Transverse colon (tissue), 4 donors: Measurements from ENCODE around the gene YLPM1. TPM values are rescaled to one million over a fixed set of nuclear protein-coding genes. Genes with fewer than 3 reads are reported as not detected.

Source experiments
- DNase-seq: peaks from one replicate; pipeline ENCODE4 v3.0.0-alpha.2; 2019
- H3K27ac ChIP-seq, 4 donors: fragments of 200-600 bp; sonication (generic); 2 replicates each; pipeline ENCODE4 v1.5.1; 2016 to 2018; ENCODE audit warnings: inconsistent platforms in 4 of 4
- H3K27me3 ChIP-seq: fragments of 200-600 bp; sonication (generic); 2 replicates; pipeline ENCODE4 v1.5.1; 2017; ENCODE audit warnings: inconsistent platforms
- H3K36me3 ChIP-seq, 4 donors: fragments of 200-600 bp; sonication (generic); 2 replicates each; pipeline ENCODE4 v1.5.1; 2017 to 2019; ENCODE audit warnings: inconsistent platforms in 4 of 4
- H3K4me1 ChIP-seq, 4 donors: fragments of 200-600 bp; sonication (generic); 2 replicates each; pipeline ENCODE4 v1.5.1; 2017 to 2020; ENCODE audit warnings: inconsistent platforms in 4 of 4
- H3K4me3 ChIP-seq, 4 donors: fragments of 200-600 bp; sonication (generic); 1 replicate in 1 of 4; 2 replicates in 3 of 4; pipeline versions ENCODE4 v1.5.1 to v1.6.1; 2017 to 2019; ENCODE audit warnings: inconsistent platforms in 4 of 4
- H3K9me3 ChIP-seq, 2 donors: fragments of 200-600 bp; sonication (generic); 2 replicates each; pipeline ENCODE4 v1.5.1; 2017 to 2019; ENCODE audit warnings: inconsistent platforms in 2 of 2
- EP300 ChIP-seq: sonication (generic); formaldehyde crosslinking; IDR thresholded peaks from one replicate; pipeline ENCODE4 v1.6.1; 2017; ENCODE audit warnings: antibody characterized with exemption, low read depth
- POLR2A ChIP-seq: fragments of 450-650 bp; IDR thresholded peaks from one replicate; pipeline ENCODE4 v1.6.1; 2016; ENCODE audit warnings: antibody characterized with exemption, mild to moderate bottlenecking, moderate library complexity
- POLR2AphosphoS5 ChIP-seq, 3 donors: sonication (generic); formaldehyde crosslinking; IDR thresholded peaks; one replicate each; pipeline ENCODE4 v1.6.1; 2016; ENCODE audit warnings: antibody characterized with exemption in 3 of 3
- WGBS, 2 donors: methylation state at CpG; one replicate each; pipeline ENCODE4 v1.1.5; 2018; ENCODE audit warnings: low coverage in 1 of 2; 5-methylcytosine and 5-hydroxymethylcytosine counted together
- in situ Hi-C, 4 donors: fragments of 200-750 bp; cut with MboI; loops; one replicate each; pipeline versions ENCODE4 v1.15.0 to v1.15.1; 2017; ENCODE audit warnings: low sequenced_read_pairs in 3 of 4, low pct_ligation_motif_present in 1 of 4, low pct_unique_long_range_greater_than_20kb in 1 of 4
- intact Hi-C: fragments of 100-400 bp; cut with DNase I; formaldehyde crosslinking; loops from one replicate; pipeline ENCODE4 v1.15.1; 2023; ENCODE audit warnings: low total_unique reads
- total RNA-seq, 4 donors: library from RNA; depleted of rRNA; stranded (reverse); fragments of >200 nt; gene quantifications; one replicate each; pipeline ENCODE4 v1.1.0, GENCODE V29; 2016
- TF ChIP-seq, protein P1 (sequence below), 5 experiments: fragments of 200-600 bp in 3 of 5; fragments of 450-650 bp in 2 of 5; sonication (generic) in 3 of 5; IDR thresholded peaks; 1 replicate in 2 of 5; 2 replicates in 3 of 5; pipeline ENCODE4 v1.5.1; 2016 to 2017; ENCODE audit warnings: antibody characterized with exemption in 5 of 5, inconsistent platforms in 3 of 5, mild to moderate bottlenecking in 2 of 5, moderate library complexity in 1 of 5

Gene YLPM1
- 10 to 100 TPM; 26.1 to 62.4 (median 35.0) TPM for total RNA-seq

- peaks cover 5 to 49% (median 27%) of the 10 kb centered on the region in 4 donors for H3K4me1 ChIP-seq
- intact Hi-C loops (no loop called here), in situ Hi-C loops (no loop called here)
- H3K27ac ChIP-seq: peak within 1 kb of the TSS; percentile 91 to 98 (median 95)
- 0% methylated on average over 3 to 74 of the region's 76 CpGs for WGBS, 2 donors
- TF ChIP-seq EP300 (no peak), POLR2AphosphoS5 (IDR thresholded peaks at IDR 0.05) (peak; percentile 75 to 91 (median 91)), POLR2A (peak; percentile 91)
- TF ChIP-seq, protein P1, sequence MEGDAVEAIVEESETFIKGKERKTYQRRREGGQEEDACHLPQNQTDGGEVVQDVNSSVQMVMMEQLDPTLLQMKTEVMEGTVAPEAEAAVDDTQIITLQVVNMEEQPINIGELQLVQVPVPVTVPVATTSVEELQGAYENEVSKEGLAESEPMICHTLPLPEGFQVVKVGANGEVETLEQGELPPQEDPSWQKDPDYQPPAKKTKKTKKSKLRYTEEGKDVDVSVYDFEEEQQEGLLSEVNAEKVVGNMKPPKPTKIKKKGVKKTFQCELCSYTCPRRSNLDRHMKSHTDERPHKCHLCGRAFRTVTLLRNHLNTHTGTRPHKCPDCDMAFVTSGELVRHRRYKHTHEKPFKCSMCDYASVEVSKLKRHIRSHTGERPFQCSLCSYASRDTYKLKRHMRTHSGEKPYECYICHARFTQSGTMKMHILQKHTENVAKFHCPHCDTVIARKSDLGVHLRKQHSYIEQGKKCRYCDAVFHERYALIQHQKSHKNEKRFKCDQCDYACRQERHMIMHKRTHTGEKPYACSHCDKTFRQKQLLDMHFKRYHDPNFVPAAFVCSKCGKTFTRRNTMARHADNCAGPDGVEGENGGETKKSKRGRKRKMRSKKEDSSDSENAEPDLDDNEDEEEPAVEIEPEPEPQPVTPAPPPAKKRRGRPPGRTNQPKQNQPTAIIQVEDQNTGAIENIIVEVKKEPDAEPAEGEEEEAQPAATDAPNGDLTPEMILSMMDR (IDR thresholded peaks at IDR 0.05): peak in 4 of 5 experiments; percentile 28 to 44 (median 31)
- no peaks in the 10 kb centered on the region for H3K36me3 ChIP-seq
- H3K4me3 ChIP-seq: peak within 1 kb of the TSS; percentile 64 to 98 (median 82)
- H3K27me3 ChIP-seq: no peaks in the 10 kb centered on the region
- peak; percentile 94 for DNase-seq
- H3K9me3 ChIP-seq: no peaks in the 10 kb centered on the region
Observed at GRCh38 chr14:74762917-74763802, at the start of gene YLPM1. YLPM1 (plus strand) TSS chr14:74763316; CDS start chr14:74763490, 174 bp downstream.

GRCh38 chr14:74713395-74713735 is 49.8 kb upstream of the YLPM1 start:
- peak overlapping the region; percentile 83 to 91 (median 86) for H3K27ac ChIP-seq
- in situ Hi-C loops: no loop called here
- H3K27me3 ChIP-seq: no peaks in the 10 kb centered on the region
- 14 to 18% methylated on average over 6 of the region's 6 CpGs for WGBS, 2 donors
- intact Hi-C loops: no loop called here
- H3K4me3 ChIP-seq: peak overlapping the region; percentile 60 to 79 (median 74)
- no peak for DNase-seq
- TF ChIP-seq, protein P1 (IDR thresholded peaks at IDR 0.05): peak in 1 of 5 experiments; percentile 3
- no peak for TF ChIP-seq EP300
- H3K36me3 ChIP-seq: peaks cover 0 to 32% (median 9%) of the 10 kb centered on the region in 4 donors
- H3K4me1 ChIP-seq: peaks cover 7 to 35% (median 15%) of the 10 kb centered on the region in 4 donors
- H3K9me3 ChIP-seq: no peaks in the 10 kb centered on the region

DNA sequence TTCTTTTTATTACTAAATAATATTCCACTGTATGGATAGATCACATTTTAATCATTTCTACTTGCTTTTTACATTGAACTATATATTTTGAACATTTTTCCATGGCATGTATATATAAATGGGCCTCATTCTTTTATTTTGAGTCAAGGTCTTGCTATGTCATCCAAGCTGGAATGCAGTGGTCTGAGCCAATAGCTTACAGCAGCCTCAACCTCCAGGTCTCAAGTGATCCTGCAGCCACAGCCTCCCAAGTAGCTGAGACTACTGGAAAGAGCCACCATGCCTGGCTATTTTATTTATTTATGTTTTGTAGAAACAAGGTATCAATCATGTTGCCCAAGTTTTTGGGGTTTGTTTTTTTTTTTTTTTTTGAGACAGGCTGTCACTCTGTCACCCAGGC is 42.6 kb upstream of the YLPM1 start:
- TF ChIP-seq POLR2AphosphoS5 (IDR thresholded peaks at IDR 0.05): no peak
- TF ChIP-seq, protein P1 (IDR thresholded peaks at IDR 0.05): no peak
- no peak for TF ChIP-seq EP300
- no peak for TF ChIP-seq POLR2A
- Histone ChIP-seq H3K27me3 (no peaks in the 10 kb centered on the region), H3K27ac (no peak overlapping the region), H3K9me3 (no peaks in the 10 kb centered on the region), H3K4me1 (no peaks in the 10 kb centered on the region), H3K4me3 (no peak overlapping the region), H3K36me3 (peaks cover 0 to 47% (median 15%) of the 10 kb centered on the region in 4 donors)
- no peak for DNase-seq
- in situ Hi-C loops (no loop called here), intact Hi-C loops (no loop called here)

DNA sequence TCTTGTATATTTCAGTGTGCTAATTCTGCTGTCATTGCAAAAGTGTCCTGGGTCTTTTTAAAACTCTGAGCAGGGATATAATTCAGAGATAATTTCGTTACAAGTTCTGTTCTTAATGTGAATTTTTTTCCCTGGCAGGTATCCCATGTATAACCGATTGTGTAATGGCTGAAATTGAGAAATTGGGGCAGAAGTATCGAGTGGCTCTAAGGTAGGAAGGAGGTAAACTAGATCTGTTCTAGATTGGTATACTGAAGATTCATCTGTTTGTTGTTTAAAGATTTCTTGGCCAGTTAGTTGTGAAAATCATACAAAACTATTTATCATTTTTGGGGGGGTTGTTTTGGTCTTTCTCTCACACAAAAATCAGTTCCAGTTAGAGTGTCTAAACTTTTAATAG is 40.0 kb upstream of the YLPM1 start:
- TF ChIP-seq EP300 (no peak), POLR2A (no peak), POLR2AphosphoS5 (IDR thresholded peaks at IDR 0.05) (no peak)
- TF ChIP-seq, protein P1 (IDR thresholded peaks at IDR 0.05): no peak
- Histone ChIP-seq H3K27me3 (no peaks in the 10 kb centered on the region), H3K9me3 (no peaks in the 10 kb centered on the region), H3K4me3 (no peak overlapping the region), H3K27ac (no peak overlapping the region), H3K36me3 (peaks cover 0 to 29% (median 9%) of the 10 kb centered on the region in 4 donors), H3K4me1 (no peaks in the 10 kb centered on the region)
- WGBS, 2 donors: 96% methylated on average over 3 of the region's 3 CpGs
- in situ Hi-C loops: no loop called here
- intact Hi-C loops: no loop called here
- DNase-seq: no peak
